GM21529 (cell line): Measurements from ENCODE around the gene COX20.

Experiments used
- ATAC-seq: cut with Tn5 transposase; IDR thresholded peaks from one replicate; pipeline ENCODE4 v1.9.1; 2021; ENCODE audit not compliant: unreplicated experiment

Gene COX20

DNA sequence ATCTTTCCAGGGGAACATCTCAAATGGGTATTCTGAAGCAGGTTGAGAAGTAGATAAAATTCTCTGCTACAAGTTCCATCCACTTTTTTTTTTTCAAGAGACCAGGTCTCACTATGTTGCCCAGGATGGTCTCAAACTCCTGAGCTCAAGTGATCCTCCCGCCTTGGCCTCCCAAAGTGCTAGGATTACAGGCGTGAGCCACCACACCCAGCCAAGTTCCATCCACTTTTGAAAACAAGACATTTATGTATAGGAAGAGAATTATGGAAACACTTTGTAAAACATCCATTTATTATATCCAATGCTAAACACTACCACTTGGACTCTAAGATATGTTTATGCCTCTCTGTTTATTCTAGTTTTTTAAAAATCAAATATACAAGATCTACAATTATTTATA, 15.4 kb downstream of the COX20 start:
- no peak for ATAC-seq

DNA sequence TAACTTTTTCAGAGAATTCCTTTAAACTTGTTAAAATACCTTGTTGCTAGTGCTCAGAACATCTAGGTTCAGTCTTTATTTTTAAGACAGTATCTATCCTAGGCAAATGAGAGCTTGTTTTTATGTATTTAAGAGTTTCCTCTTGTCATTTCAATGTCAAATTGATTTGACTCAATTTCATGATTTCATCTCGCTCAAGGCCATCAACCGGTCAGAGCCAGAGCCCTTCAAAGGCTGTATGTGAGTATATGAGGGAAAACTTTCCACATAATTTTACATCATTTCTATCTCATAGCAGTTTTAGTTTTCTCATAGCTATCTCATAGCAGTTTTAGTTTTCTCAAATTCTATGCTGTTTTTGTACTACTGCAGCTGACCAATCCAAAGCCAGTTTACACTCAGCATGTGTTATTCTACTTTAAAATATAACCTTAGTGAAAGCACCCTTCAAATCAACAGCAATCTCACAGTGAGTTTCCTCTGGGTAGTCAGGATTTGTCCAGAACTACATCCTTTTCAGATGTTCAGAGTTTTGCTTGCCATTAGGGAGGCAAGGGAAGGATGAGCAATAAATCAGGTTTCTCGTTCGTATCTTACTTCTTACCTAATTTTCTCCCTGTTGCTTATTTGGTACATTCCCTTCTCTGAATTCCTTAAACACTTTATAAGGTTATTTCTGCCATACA, 16.2 kb downstream of the COX20 start:
- no peak for ATAC-seq

DNA sequence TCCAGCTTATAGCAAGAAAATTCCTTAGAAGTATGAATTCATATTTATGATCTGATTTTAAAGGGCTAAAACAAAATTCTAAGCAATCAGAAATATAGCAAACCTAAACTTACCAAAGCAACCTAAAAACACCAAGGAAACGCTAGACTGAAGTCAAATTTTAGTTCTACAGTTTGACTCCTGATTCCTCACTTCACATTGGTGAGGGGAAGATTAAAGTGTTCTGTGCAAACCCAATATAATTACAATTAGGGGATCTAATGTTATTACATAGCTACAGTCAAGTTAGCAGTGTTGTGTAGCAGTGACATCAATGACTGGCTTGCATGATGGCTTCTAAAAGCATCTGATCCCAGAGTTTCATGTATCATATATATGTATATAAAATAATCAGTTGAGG, 17.2 kb downstream of the COX20 start:
- no peak for ATAC-seq

DNA sequence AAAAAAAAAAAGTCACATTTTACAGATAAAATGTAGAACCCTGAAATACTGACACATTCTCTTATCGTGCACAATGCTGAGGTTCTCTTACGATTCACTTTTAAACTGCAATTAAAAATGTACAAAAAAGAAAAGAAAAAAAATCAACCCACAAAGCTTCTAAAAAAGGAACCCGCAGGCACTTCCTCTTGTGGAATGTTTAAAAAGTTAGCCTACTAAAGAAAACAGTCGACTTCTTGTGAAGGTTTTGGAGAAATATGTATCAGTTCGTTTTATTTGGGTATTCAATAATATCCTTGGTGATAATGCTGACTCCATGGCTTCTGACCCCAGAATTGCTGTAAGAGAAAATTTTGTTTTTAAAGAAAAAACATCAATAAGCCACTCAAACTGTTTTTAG, 18.7 kb downstream of the COX20 start:
- no peak for ATAC-seq

DNA sequence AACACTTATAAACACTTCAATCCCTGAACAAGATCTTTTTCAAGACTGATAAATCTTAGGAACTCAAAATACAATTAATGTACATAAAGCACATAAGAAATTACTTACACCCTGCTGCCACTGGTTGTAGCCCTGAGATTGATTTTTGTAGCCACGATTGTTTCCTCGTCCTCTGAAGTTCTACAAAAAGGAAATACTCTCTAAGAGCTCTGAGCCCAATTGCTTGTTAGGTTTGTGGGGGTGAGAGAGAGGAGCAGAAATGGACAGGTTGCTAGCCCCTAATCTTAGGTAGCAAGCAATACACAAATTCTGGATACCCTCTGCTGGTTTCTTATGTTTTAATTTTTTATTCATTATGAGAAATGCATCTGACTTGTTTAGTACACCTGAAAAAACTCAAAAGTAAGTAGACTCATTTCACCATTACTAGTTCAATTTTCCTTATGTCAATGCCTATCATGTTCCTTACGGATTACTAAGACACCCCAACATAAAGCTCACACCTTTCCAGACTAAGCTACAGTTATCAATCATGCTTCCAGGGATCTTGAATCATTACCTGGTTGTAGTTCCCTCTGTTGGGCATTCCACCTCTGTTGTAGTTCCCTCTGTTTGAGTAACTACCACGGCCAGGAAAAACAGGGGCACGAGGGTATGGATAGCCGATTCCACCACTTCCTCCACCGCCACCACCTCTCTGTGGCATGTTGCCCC, 19.6 kb downstream of the COX20 start:
- ATAC-seq = no peak

DNA sequence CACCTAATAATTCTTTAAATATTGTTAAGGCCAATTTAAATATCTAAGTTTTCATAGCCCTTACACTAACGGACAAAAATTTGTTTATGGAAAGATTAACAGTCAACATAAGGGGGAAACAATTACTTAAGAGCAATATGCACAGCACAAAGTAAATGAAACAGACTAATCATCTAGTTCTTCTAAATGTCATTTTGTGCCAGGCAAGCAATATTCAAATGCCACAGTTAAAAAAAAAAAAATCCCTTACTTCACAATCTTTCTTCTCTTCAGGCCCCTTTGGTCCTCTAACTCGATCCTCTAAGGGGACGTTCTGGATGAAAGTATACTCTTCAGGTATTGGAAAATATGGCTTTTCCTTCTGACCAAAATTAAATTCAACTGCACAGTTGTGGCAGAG, 22.3 kb downstream of the COX20 start:
- ATAC-seq = no peak

DNA sequence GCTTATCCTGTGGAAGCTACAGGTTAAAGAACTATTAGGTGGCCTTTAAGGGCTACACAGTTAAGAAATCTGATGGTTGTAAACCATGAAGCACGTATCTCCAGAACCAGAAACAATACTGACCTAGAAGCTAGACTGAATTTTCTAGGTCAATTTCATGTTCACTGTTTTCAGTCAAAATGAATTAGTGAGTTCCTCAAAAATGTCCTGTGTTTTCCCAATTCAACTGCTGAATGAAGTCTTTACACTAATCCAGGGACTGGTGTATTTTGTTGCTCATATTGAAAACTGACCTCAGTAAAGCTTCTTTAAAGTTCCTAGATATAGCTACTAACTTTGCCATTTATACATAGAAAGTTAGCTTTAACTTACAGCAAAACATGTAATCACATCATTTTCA, 22.9 kb downstream of the COX20 start:
- no peak for ATAC-seq

DNA sequence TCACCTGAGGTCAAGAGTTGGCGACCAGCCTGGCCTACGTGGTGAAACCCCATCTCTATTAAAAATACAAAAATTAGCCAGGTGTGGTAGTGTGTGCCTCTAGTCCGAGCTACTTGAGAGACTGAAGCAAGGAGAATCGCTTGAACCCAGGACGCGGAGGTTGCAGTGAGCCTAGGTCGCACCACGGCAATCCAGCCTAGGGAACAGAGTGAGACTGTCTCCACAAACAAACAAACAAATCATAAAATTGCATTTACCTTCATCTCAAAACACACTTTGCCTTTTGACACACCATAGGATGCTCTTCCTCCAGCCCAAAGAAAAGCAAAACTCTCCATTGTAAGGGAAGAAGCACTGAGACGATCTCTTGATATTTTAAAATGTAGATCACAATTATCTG, 24.6 kb downstream of the COX20 start:
- ATAC-seq = no peak

DNA sequence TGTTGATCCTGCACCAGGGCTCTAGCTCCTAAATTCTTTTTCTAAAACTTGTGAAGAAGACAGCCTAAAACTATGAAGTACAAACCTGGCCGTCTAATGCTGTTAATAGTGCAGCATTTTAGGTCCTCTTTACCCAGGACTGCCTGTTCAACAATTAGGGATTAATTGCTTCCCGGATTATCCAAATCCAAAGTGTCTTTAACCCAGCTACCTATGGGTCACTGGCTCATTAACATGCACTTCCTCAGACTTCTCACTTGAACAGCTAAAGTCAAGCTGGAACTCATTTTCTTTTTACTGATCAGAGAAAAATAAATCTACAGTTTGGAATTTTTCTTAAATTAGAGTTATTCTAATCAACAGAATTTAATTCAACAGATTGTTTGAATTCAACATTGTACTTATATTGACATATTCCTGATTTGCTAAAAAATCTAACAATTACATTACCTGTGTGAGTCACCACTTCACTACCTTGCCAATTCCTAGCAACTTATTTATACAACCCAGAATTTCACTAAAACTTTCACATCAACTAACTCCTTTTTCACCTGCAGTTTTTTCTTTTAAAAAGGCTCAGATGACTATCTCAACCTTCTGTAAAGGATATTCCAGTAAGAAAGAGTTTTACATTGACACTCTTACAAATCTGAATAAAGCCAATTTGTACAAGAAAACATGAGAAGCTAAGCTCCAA, 25.6 kb downstream of the COX20 start:
- ATAC-seq = no peak

DNA sequence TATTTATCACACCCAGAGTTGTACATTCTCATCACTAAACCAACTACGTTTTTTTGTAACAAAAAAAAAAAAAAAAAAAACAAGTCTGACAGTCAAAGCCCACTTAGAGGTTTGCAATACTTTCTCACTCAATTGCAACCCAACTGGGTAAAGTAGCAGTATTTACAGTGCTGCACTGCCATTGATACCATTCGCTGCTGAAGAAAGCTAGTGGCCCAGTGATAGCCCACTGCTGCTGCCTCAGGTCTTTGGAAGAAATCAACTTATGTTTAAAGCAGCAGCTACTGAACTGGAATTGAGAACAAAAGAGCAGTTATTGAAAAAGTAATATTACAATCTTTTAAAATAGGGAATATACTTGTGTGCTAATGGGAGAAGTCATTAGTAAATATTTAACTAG, 26.2 kb downstream of the COX20 start:
- ATAC-seq = no peak

DNA sequence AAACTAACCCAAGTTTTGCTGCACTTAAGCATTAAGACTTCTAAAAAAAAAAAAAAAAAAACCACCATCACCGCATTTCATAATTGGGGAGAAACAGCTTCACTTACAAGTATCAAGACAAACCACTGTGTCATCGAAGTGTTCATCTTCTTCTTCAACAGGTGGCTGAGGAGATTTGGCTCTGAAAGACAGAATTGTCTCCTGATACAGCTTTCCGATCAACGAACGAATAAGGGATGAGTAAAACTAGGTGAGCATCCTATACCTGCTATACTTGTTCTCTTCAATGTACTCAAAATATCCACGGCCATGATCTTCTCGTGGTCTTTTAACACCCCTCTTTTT, 26.9 kb downstream of the COX20 start:
- ATAC-seq = no peak

DNA sequence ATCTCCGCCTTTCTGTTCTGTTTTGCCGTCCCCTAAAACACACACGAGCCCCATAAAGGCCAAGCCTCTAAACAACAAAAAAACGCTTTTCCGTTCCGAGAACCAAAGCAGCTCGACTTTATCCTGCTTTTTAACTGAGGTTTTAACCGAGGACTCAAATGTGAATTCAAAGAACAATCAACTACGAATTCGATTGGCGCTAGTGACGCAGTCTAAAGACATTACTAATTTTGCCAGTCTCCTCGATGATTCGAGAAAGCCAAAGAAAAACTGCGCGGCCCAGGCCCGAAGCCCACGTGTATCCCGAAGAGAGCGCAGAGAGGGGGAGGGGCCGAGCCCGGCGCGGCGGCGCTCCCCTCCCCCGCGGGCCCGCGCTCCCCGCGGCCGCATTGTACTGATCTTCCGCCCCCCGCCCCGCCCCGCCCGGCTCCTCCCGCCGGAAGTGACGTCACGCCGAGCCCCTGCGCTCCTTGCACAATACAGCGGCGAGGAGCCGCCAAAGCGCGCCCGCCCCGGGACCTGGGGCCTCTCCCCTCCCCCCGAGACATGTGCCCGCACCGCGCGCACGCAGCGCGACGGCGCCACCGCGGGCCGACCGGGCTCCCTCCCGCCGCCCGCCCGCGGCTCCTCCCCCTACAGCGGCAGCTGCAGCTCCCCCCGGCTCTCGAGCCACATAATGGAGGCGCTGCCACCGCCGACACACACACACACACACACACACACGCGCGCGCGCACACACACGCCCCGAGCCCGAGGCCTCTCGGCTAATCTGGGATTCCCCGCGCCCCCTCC, 27.4 kb downstream of the COX20 start:
- ATAC-seq = peak; percentile 60

DNA sequence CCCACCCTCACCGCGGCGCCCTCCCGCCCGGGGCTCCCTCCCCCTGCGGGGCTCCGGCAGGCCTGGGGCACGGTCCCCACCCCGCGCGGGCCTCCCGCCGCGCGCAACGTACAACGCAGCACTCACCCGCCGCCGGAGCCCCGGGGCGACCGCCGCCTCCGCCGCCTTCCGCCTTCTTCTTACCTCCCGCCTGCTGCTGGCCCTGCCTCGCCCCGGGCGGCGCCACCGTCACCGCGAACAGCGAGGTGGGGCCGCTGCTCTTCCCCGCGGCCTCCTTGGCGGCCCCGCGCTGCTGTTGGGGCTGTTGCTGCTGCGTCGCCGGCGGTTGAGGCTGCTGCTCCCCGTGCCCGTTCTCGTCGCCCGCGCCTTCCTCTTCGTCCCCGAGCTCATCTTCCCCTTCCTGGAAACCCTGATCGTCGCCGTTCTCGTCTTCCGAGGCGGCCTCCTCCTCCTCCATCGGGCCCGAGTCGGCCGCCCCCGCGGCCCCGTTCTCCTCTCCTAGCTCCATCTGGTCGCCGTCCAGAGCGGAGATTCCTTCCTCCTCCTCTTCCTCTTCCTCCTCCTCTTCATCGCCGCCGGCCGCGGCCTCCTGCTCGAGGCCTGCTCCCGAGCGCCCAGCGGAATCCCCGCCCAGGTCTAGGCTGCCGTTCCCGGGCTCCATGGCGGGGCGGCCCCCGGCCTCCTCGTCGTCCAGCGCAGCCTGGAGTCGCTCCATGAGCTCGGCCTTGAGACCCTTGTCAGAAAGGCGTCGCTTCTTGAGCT, 28.2 kb downstream of the COX20 start:
- peak; percentile 1 for ATAC-seq

DNA sequence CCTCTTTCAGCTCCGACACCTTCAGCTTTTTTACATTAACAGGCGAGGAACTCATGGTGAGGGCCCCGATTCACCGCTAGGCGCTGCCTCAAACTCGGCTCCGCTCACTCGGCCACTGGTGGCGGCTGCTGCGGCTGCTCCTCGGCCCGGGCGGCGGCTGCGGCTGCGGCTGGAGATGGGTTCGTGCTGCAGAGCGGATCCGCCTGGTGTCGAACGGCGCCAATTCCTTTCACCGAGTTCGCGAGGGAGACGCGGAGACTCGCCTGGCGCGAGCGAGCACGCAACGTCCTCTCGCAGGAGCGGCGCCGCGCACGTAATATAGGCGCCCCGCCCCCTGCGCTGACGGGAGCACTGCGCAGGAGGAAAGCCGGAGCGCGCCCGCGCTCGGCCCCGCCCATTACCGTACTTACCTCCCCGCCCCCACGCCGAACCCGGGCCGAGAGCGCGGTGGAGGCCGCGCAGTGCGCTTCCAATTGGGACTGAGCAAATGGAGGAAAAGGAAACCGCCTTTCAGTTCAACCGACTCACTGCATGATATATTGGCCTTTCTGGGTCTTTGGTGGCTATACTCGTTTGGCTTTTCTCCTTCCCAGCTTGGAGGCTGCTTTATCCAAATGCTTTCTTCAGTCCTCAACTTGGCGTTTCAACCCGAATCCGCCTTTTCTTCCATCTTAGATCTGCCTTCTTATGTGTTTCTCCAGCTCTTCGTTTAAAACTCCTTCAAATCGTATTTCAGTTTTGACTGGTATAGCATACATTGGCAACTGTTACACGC, 29.0 kb downstream of the COX20 start, which contains the start of gene HNRNPU:
Gene HNRNPU, minus strand, starts transcription at position 291 of the 775 bp plus-strand sequence. Its CDS starts 236 bp downstream, at position 55.
- ATAC-seq = peak; percentile 60

DNA sequence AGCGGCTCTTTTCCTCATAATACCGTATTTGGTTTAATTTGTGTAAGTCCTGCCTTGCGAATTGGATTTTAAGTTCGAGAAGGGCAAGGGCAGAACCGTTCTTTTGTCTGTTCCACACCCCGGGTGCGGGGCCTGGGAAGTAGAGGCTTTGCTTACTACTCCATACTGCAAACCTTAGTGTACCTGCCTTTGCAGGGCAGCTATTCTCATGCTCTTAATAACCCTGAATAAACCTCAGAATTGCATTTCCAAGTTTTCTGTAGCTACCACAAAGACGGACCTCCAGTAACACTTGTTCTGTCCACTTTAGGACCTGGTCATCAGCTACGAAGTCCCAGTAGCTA, 29.5 kb downstream of the COX20 start:
- peak; percentile 0 for ATAC-seq

DNA sequence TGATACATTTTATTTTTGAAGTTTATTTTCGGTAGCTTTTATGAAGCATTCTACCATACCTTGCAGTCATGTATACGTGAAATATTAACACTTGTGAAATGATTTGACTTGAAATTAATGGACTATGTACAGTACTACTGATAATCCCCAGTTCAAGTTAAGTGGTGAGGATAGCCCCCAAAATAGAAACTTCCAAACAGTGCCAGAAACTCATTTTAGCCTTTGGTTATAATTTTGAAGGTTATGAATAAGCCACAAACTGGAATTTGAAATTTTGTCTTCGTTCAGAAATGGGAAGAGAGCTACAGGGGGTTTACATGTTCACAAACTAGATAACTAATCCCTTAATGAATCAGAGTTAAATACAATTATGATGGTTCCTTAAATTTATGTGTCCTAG, 30.4 kb downstream of the COX20 start:
- no peak for ATAC-seq

DNA sequence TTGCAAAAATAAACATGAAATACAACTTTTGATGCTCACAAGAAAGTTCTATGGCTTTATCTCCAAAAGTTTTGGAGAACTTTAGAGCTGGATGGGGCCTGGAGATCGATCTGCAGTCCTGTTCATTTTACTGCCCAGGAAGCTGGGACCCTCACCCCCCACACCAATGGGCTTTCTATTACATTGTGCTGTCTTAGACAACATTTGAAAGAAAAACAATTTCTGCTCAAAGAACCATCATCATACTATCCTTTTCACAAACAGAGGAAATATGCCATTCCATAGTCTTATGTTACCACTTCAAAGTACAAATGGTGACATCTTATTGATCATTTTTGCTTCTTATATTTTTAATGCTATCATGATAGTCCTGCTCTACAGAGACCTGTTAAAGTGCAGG, 30.9 kb downstream of the COX20 start:
- no peak for ATAC-seq

DNA sequence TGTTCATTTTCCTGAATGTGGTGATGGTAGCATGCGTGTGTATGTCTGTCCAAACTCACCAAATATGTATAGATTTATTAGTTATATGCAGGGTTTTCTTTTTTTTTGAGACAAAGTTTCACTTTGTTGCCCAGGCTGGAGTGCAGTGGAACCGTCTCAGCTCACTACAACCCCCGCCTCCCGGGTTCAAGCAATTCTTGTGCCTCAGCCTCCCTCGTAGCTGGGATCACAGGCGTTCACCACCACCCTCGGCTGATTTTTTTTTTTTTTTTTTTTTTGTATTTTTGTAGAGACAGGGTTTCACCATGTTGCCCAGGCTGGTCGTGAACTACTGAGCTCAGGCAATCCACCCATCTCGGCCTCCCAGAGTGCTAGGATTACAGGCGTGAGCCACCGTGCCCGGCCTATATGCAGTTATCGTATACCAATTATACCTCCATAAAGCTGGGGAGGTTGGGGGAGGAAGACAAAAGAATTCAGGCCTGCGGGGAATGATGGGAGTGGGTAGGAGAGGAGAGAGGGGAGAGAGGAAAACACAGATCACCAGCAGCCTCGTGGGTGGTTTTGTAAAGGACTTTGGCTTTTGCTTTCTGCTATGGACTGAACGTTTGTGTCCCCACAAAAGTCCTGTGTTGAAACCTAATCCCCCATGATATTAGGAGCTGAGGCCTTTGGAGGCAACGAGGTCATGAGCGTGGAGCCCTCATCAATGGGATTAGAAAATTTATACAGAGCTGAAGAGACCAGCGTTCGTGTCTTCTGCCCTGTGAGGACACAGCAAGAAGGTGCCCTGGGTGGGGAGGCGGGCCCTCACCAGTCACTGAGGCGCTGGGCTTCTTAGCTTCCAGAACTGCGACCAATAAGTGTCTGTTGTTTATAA, 33.3 kb downstream of the COX20 start:
- no peak for ATAC-seq

DNA sequence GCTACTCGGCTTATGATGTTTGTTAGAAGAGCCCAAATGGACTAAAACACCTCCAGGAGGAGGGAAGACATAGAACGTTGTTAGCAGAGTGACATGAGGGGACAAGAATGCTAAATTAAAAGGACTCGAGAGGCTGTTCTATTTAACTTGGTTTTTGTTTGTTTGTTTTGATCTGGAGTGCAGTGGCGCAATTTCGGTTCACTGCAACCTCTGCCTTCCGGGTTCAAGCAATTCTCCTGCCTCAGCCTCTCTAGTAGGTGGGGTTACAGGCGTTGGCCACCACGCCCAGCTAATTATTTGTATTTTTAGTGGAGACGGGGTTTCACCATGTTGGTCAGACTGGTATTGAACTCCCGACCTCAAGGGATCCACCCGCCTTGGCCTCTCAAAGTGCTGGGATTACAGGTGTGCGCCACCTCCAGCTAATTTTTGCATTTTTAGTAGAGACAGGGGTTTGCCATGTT, 33.9 kb downstream of the COX20 start:
- no peak for ATAC-seq
